ENCODE data around the gene CYP2A6.

The CYP2A6 gene

GRCh38 chr19:40803857-40804782, 46.1 kb downstream of the CYP2A6 start:
- peak; percentile 93 for FAIRE-seq

DNA sequence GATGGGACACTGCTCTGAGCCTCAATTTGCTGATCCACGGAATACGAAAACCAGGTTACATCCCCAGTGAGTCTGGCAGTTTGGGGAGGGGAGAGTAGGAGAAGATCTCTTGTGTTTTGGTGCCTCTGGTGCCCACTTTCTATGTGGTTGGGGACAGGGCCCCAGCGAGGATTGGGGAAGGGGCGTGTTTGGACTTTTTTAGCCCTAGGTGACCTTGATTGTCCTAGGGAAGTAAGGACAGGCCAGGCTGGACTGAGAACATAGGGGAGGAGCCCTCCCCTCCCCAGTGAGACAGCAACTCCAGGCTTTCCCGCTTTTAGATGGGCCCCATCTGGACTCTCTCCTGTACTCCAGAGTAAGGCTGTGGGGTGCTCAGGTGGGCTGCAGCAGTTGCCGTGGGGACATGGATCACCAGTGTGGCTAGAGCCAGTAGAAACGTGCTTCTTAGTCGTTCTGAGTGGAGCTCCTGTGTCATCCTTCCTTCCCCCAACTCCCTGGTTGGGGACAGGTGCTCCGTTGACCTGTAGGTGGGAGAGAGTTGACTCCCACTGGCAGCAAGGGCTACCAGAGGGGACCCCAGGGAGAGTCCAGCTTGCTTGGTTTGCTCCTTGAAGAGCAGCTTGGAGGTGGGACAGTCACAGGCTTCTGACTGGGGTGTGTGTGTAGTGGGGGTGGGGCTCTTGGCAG, 46.9 kb downstream of the CYP2A6 start:
- DNase-seq (ENCODE audit: insufficient read length, low spot score) (no peak), FAIRE-seq (peak; percentile 28)

More at GRCh38 chr19:40803857-40804782, 46.1 kb downstream of the CYP2A6 start:
- DNase-seq (ENCODE audit: insufficient read length, low spot score): peak; percentile 32

GRCh38 chr19:40802300-40803169, 47.7 kb downstream of the CYP2A6 start:
- no peak for FAIRE-seq

DNA sequence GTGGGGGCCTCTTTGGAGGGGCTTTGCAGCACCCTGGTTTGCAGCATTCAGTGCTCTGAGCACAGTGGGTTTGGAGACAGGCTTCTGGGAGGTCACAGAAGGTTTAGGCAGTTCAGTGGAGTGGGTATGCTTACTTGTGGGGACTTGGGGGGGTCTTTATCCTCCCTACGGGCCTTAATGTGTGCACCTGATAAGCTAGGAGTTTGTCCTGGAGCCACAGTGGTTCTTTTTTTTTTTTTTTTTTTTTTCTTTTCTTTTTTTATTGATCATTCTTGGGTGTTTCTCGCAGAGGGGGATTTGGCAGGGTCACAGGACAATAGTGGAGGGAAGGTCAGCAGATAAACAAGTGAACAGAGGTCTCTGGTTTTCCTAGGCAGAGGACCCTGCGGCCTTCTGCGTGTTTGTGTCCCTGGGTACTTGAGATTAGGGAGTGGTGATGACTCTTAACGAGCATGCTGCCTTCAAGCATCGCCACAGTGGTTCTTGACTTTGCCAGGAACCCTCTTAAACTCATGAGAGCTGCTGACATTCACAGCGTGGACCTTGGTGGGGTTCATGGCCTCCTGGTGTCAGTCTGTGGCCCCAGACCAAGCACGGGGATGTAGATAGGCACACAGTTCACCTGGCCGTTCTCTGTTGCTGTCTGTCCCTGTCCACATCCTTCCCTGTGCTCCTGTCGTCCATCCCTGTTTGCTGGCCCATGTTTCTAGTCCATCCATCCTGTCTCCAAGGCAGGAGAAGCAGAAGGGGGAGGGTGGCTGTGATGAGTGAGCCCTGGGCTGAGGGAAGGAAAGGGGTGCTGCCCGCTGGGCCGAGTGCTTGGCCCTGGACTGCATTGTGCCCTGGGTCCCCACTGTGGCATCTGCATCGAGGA, 48.6 kb downstream of the CYP2A6 start:
- FAIRE-seq (no peak), DNase-seq (ENCODE audit: insufficient read length, low spot score) (no peak)

More at GRCh38 chr19:40802300-40803169, 47.7 kb downstream of the CYP2A6 start:
- DNase-seq (ENCODE audit: insufficient read length, low spot score): no peak

GRCh38 chr19:40800997-40801377, 49.3 kb downstream of the CYP2A6 start:
- DNase-seq (ENCODE audit: insufficient read length, low spot score) (no peak), FAIRE-seq (no peak)

- no peak for FAIRE-seq
- no peak for DNase-seq (ENCODE audit: insufficient read length, low spot score)
Observed at GRCh38 chr19:40800339-40800996, 49.8 kb downstream of the CYP2A6 start.

DNA sequence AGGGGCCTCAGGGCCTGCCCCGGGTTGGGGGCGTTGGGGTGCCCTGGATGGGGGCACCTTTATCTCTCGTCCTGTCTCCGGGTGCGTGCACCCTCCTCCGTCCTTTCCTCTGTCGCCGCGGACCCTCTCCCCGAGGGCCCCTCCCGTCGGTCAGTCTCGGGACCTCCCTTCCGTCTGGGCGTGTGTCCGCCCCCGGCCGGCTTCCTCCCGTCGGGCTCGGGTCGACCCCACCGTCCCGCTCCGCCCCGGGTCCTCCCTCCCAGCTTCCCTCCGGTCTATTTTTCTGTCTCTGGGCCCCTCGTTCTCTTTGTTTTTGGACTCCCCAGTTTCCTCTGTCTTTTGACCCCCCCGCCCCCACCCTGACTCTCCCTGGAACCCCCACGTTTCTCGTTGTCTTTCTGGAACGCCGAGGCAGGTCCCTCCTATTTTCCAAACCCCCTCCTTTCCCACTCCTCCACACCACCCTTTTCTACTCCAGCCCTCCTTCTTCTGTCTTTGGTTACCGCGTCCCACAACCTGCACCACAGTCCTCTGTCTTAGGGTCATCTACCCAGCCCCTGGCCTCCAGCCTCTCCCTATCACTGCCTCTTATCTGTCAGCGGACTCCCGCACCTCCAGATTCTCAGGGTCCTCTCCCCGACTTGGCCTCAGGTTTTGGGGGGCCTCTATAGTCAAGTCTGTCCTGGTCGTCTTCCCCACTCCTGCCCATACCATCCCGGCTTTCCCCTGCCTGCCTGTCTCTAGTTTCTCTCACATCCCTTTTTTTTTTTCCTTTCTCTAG, 50.5 kb downstream of the CYP2A6 start:
- DNase-seq (ENCODE audit: insufficient read length, low spot score) (peak; percentile 43), FAIRE-seq (no peak)

- peak; percentile 90 for DNase-seq (ENCODE audit: insufficient read length, low spot score)
Observed at GRCh38 chr19:40798683-40799557, 51.3 kb downstream of the CYP2A6 start, which contains the start of gene EGLN2. Gene EGLN2, plus strand, starts transcription at chr19:40799191. Its CDS starts 1,382 bp downstream, at chr19:40800573.

GRCh38 chr19:40797963-40798682, 52.1 kb downstream of the CYP2A6 start:
- DNase-seq (ENCODE audit: insufficient read length, low spot score) (peak; percentile 81), FAIRE-seq (no peak)

More at GRCh38 chr19:40798683-40799557, 51.3 kb downstream of the CYP2A6 start, which contains the start of gene EGLN2:
- FAIRE-seq: peak; percentile 98

DNA sequence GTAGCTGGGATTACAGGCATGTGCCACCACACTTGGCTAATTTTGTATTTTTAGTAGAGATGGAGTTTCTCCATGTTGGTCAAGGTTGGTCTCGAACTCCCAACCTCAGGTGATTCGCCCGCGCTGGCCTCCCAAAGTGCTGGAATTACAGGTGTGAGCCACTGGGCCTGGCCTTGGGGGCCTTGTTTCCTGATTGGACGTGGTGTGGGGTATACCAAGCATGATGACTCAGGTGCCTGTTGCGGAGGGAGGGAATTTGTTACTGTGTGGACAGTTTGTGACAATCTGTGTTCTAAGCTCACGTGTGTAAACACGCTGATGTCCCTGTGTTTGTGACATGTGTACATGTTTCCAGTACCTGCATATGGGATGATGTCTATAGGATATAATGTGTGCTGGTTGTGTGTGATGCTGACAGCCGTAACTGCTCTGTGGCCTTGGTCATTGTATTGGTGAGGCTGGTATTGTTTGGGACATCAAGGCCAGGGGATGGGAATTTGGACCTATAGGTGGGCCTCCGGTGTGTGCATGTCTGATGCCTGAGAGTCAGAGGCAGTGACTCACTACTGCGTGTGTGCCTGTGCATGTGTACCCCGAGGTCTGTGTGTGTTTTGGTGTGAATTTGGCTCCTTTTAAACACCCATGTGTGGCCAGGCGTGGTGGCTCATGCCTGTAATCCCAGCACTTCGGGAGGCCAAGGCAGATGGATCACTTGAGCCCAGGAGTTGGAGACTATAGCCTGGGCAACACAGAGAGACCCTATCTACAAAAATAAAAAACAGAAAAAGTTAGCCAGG, 52.9 kb downstream of the CYP2A6 start:
- no peak for DNase-seq (ENCODE audit: insufficient read length, low spot score)
- no peak for FAIRE-seq

Data from GM19239 (cell line).